ENCODE results near the gene SIX5.

Gene SIX5

DNA sequence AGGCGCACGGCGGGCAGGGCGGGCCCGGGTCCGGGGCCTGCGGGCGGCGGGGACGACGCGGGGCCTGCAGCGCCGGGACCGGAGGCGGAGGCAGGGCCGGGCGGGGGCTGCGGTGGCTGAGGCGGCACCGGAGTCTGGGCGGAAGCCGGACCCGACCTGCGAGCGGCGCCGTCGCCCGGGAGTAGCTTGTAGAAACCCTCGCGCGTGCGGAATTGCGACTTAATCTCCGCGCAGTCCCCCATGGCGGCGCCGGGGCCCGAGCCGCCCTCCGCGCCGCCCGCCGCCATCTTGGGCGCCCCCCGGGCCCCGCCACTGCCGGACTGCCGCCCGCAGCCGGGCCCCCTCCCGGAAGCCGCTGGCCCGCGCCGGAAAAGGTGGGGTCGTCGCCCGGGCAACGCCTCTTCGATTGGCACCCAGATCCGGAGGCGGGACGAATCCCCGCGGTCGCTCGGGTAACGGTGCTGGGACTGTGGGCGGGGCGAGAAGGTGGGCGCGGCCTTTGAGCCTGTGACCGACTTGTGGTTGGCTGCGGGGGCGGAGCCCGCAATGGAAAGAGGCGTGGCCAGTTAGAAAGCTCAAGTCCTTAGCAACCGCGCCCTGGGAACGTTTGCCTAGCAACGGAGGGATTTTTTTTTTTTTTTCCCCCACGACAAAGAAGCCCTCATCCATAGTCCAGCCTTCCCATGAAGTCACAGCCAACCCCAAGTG is 23.6 kb upstream of the SIX5 start, which contains the start of gene DMWD:
Gene DMWD (minus strand): TSS at position 376 of the 708 bp plus-strand sequence. CDS start 89 bp downstream, at position 287.
- DNase-seq (ENCODE audit: low read depth), result peak; percentile 97

DNA sequence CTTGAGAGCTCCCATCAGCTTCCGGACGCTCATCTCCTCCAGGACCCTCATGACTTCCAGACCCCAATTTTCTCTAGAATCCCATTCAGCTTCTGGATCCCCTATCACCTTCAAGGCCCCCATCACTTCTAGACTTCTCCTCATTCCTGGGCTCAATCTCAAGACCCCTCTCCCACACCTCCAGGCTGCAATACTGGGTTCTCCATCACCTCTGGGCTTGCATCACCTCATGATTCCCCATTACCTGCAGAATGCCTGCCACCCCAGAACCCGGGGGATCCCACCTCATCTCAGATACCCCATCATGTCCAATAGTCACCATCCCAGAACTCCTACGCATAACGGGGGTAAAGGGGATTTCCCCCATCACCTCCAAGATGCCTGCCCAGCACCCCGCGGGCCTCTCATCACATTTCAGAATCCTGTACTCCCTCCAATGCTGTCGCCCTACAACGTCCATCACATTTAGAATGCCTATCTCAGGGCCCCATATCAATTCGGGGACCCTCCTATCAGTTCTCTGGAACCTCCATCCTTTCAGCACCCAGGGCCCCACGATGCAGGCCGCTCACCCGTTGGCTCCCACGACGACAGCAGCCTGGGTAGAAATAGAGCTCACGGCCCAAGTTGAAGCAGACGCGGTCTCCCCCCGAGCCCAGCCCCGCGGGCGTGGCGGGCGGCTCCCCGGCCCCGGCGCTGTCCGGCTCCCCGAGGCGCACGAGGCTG is 22.9 kb upstream of the SIX5 start:
- no peak for DNase-seq (ENCODE audit: low read depth)

DNA sequence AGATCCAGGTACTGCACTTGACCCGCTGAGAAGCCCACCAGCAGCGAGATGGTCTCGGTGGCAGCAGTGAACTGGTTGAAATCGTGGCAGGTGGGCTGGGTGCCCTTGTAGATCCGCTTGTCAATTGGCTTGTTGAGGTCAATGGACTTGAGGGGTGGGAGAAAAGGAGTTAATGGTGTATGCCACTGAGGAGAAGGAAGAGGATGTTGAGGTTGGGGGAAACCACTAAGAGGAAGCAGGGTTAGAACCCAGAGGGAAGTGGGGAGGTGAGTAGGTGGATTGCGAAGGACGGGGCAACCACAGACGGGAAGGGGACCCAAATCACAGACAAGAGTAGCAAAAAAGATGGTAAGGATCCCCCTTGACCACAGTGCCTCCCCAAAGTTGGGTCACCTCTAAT is 21.9 kb upstream of the SIX5 start:
- peak; percentile 79 for DNase-seq (ENCODE audit: low read depth)

DNA sequence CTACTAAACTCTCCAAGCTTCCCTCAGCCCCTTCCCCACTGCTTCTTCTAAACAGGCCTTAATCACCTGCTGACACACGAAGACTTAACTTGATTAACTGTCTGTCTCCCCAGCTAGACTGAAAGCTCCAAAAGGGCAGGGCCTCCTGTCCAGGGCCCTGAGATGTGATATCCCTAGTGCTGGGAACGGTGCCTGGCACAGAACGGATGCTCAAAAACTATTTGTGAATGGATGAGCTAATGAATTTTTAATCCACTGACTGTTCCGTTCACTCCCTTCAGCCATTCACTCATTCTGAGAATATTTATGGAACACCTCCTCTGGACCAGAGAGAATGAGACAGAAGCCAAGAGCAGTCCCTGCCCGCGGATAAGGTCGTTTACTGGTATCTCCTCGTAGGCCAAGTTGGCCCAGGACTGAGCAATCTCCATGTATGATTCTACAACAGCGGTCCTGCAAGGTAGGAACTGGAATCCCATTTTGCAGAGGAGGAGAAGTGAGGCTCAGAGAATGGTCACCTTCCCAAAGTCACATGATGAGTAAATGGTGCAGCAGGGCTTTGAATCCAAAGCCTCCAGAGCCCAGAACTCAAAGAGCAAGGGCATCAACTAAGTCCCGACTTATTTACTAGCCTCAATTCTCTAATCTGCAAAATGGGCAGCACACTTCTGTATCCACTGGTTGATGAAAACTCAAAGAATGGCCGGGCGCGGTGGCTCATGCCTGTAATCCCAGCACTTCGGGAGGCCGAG is 20.2 kb upstream of the SIX5 start:
- no peak for DNase-seq (ENCODE audit: low read depth)

DNA sequence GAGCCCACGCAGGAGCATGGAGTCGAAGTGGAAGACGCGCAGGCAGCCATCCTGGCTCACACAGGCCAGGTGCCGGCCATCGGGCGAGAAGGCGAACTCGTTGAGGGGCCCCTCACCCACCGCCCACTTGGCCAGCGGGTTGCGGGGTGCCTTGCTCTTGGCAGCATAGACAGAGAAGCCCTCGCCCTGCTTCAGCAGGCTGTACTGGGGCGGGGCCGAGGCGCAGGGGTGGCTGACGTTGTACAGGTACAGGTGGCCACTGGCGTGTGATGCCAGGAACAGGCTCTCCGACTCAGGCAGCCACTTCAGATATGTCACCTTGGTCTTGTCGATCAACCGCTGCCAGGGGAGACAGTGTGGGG is 17.5 kb upstream of the SIX5 start:
- no peak for DNase-seq (ENCODE audit: low read depth)

DNA sequence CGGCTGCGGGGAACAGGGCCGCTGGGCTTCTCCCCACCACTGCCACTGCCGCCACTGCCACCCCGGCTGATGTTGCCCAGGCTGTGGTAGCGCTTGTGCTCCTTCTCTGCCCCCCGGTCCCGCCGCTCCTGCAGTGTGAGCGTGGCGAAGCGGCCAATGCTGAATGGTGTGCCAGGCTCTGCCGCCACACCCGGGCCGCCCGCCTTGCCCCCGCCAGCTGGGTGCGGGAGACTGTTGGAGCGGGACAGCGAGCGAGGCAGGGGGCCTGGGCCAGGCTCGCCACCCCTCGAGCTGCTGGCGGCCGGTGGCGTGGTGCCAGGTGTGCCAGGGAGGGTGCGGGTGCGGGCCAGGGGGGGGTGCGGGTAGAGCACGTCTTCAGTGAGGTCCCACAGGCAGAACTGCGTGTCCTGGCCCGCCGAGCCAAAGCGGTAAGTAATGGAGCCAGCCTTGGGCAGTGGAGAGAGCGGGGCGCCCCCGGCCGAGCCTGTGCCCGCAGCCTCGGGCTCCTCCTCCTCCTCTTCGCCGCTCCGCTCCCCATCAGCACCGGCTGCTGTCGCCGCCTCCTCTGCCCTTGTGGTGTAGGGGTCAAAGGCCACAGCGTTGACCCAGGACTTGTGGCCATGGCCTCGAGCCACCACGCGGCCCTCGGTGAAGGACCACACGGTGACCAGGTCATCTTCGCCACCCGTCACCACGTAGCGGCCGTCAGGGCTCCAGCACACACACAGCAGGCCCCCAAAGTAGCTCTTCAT is 16.9 kb upstream of the SIX5 start:
- DNase-seq (ENCODE audit: low read depth), result no peak

DNA sequence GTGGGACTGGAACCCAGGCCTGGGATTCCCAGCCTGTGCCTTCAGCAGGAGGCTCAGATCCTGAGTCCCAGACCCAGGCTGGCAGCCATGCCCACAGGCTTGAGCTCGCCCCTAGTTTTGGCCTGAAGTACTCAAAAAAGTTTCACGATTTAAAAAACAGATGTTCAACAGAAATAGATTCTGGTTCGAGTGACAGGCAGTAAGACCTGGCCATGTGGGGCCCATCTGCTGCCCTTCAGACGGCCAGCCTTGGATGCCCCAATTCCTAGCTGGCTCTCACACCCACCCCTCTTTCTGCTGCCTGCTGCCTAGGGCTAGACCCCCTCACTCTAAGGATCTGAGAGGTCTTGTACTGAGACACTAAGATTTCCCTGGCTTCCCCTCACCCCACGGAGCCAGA is 16.0 kb upstream of the SIX5 start:
- no peak for DNase-seq (ENCODE audit: low read depth)

DNA sequence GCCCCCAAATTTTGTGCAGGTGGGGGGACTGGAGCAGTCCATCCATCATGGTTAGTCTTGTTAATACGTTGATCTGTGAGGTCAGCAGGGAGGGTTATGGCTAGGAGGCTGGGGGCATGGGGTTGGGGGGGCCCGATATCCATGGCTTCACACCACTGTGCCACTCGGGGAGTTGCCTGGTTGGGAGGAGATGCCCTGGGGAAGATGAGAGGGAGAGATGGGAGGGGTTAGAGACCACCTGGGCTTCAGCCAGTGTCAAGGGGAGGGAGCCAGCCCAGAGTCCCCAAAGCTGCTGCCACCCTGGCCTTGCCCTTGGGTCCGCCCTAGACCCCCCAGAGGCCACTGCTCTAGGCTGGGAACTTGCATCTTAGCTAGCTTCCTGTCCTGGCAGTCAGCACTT is 15.0 kb upstream of the SIX5 start:
- DNase-seq (ENCODE audit: low read depth), result no peak

DNA sequence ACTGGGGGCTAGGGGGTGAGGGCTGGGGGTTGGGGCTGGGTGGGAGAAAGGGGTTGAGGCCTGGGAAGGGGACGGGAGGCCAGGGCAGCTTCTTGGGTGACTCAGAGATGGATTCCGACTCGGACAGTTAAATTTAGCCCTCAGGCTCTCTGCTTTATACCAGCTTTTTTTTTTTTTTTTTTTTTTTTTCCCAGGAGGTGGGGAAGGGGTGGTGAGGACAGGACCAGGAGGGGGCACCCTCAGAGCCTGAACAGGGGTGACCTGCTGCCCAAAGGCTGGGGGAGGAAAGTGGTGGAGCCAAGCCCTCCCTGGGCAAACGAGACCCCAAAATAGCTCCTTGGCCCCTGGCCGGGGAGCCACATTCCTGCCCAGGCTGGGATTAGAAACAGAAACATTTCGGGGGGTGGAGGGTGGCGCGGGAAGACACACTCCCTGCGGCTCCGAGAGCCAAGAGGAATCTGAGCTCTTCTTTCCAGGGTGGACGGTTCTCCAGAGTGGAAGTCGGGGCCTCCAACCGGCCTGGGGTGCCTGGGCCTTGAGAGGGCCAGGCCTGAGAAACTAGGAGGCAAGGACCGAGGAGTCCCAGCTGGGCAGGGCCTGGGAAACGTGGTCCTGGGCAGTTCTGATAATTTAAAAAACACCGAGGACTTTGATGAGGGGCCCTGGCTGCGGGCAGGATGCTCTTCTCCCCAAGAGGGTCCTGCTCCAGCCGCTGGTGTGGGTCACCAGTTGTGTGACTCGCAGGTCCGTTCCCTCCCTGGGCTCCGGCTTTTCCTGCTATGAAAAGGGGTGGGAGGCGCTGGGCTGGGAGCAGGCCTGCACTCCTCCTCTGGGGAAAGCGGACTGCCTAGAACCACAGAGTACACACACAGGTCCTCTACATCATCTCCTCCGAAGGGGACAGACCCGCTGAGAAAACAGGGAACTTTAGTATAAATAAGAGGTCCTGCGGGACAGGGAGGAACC is 14.1 kb upstream of the SIX5 start:
- DNase-seq (ENCODE audit: low read depth), result no peak

DNA sequence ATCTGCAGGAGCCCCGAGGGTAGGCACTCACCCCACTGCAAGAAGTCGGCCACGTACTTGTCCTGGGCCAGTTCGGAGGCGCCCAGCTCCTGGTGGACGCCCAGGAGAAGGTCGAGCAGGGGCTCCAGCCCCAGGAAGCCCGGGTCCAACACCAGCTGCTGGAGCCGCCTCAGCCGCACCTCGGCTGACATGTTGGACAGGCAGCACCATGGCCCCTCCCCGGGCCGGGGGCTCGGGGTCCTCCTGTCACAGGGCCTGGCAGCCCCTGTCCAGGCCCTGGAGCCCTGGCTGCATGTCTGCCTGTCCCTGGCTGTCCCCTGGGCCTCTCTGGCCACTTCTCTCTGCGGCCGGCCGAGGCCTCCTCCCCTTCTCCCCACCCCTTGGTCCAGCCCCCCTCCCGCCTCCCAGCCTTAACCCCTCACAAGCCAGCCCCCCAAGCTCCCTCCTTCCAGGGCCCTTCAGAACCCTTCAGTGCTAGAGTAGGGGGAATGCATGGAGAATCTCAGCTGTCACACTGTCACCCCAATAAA is 13.2 kb upstream of the SIX5 start, which contains the start of gene DMPK:
Gene DMPK (minus strand): TSS at position 329 of the 530 bp plus-strand sequence. CDS start 138 bp downstream, at position 191.
- DNase-seq (ENCODE audit: low read depth), result no peak

DNA sequence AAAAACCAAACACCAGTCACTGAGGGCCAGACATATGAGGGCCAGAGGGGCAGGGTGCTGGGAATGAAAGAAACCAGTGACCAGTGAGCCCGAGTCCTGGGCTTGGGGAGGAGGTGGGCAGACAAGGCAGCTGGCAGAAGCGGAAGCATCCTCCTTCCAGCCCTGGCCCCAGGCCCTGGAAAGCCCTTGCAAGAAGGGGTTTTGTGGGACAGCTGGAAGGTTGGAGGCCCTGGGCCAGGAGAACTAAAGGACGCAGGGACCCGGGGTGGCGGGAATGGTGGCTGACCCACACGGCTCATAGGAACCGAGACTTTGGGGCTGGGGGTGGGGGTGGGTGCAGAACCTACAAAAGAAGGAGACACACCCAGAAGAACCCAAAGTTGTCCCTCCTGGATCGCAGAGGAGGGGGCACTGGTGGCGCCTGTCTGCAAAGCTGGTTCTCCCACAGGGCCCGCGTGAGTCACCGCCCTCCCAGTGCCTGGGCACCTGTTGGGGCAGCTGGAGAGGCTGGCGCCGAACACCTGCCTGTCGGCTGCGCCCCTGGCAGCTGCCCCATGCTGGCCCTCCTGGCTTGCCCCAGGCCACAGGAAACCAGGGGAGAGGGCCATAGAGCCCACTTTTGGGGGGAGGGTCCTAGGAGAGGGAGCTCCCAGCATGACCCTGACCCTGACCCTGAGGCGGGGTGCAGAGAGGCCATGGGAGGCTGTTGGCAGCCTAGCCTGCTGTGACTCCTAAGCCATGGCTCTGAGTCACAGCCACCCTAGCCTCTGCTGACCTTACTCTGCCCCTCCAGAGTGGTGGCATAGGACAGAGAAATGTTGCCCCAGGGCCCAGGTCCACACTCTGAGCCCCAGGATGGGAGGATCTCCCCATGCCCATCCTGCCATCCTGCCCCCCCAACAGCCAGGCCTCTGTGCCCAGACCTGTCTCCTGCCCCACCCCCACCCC is 12.4 kb upstream of the SIX5 start:
- no peak for DNase-seq (ENCODE audit: low read depth)

DNA sequence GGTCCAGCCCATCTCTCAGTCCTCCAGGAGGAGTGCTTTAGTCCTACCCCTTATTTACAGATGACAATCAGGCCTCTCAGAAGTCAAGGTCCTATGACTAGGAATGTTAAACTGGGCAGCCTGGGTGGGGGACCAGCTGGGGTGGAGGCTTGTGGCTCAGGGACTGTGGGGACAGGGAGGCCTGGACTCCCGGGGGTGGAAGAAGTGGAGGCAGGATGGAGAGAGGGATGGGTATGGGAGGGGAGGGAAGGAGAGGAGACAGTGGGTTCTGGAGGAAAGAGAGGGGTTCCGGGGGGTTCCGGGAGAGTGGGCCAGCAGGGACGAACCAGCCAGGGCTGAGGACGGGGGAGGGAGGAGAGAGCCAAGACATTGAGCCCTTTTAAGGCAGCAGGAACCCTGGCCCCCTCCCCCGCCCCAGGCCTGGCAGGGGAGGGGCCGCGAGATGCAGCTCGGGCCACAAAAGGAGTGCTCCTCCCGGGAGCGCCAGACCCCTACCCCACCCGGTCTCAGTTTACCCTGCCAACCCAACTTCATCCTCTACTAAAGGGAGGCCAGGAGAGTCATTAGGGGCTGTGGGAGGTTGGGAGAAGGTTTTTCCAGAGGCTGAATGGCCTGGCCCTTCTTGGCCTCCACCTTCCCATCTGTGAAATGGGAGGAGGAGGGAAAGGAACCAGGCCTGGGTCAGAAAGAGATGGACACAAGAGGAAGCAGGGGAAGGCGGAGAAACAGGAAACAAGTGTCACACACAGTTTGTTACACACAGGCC is 11.6 kb upstream of the SIX5 start:
- DNase-seq (ENCODE audit: low read depth), result no peak

DNA sequence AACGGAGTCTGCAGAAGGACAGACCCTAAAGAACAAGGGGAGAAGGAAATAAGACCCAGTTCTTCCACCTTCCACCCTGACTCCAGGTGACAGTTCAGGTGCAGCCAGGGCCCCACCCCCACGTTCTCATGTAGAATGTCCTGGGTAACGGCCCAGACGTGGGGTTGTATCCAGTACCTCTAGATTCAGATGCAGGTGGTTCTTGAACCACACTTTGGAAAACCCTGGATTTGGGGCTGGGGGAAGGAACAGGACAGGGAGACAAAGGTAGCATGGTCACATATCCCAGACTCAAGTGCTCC is 11.0 kb upstream of the SIX5 start:
- no peak for DNase-seq (ENCODE audit: low read depth)

DNA sequence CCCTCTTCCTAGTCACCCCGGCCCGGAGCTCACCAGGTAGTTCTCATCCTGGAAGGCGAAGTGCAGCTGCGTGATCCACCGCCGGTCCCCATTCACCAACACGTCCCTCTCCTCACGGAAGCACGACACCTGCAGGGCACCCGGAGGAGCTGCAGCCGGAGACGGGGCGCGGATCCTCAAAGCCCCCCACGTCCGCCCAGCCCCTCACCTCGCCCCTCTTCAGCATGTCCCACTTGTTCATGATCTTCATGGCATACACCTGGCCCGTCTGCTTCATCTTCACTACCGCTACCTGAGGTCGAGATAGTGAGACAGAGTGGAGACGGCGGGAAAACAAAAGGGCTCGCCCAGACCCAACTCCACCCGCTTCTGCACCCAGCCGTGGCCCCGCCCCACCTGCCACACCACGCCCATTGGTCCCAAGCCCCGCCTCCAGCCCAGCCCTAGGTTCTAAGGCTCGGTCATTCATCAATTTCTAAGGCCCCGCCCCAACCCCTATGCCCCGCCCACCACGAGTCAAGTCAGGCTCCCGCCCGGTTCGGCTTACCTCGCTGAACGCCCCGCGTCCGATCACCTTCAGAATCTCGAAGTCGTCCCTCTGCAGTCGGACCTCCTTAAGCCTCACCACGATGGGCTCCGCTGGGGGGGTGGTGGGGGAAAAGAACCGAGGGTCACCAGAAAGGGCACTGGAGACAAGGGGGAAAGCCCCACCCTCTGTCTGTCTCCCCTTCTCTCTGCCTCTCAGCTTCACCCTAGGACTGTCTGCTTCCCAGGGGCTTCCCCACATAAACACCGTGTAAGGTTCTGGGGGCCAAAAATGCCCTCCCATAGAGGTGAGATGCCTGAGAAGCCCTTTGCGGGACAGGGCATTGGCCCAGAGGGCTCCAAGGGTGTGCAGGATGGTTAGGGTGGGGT is 10.4 kb upstream of the SIX5 start:
- peak; percentile 68 for DNase-seq (ENCODE audit: low read depth)

DNA sequence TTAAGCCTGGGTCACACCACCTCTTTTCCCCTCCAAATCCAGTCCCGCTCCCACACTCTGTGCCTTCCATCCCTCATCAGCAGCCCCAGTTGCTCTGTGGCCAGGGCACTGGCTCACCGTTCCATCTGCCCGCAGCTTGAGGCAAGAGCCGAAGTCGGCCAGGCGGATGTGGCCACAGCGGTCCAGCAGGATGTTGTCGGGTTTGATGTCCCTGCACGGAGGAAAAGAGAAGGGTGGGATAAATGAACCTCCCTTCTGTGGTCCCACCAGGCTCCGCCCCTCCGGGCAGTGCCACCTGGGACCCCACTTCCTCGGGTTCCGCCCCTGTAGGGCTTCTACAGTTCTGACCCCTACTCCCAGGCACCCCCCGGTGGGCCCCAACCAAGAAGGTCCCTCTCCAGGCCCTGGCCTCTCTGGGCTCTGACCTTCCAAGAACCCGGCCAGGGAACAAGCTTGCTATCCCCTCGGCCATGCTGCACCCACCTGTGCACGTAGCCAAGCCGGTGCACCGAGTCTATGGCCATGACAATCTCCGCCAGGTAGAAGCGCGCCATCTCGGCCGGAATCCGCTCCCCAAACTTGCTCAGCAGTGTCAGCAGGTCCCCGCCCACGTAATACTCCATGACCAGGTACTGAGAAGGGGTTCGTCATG is 9.1 kb upstream of the SIX5 start:
- no peak for DNase-seq (ENCODE audit: low read depth)

DNA sequence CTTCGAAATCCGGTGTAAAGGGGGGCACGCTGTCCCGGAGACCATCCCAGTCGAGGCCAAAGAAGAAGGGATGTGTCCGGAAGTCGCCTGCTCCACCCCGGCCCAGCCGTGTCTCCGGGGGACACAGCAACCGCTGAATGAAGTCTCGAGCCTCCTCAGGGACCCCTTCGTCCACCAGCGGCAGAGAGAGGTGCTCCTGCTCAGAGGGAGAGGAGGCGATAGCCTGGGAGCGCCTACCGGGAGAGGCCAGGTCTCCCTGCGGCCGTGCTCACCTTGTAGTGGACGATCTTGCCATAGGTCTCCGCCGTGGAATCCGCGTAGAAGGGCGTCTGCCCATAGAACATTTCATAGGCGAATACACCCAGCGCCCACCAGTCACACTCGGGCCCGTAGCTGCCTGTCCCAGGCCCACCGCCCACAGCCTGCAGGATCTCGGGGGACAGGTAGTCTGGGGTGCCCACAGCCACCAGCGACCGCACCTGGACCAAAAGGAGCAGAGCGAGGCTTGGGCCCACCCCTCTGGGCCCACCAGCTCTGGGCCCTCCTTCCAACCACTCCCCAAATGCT is 8.4 kb upstream of the SIX5 start:
- DNase-seq (ENCODE audit: low read depth), result no peak

DNA sequence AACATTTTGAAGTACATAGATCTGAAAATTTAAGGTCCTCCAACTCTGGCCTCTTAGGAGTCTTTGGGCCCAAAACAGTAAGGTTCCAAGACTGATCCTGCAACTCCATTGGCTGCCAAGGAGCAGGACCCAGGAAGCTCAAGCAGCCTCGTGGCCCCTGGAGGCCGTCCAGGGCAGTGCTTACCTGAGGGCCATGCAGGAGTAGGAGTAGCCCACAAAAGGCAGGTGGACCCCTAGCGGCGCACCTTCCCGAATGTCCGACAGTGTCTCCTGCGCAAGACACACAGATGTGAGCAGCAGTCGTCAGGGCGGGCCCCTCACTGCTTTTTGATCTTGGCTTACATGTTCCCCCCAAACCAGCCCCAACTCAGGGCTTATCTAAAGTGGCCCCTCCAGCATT is 5.7 kb upstream of the SIX5 start:
- no peak for DNase-seq (ENCODE audit: low read depth)
